OCI-LY1 (cell line): Measurements from ENCODE around the gene RHOV.

Experiments used
- H2AFZ ChIP-seq: fragments of 200-600 bp; sonication (generic), shearing (Covaris generic); 2 replicates; pipeline ENCODE4 v1.6.0; 2014; ENCODE audit warnings: antibody characterized with exemption, mild to moderate bottlenecking, low read length
- H3F3A ChIP-seq: fragments of 200-600 bp; sonication (generic), shearing (Covaris generic); 2 replicates; pipeline ENCODE4 v1.6.0; 2014; ENCODE audit warnings: mild to moderate bottlenecking, antibody characterized with exemption, low read length, moderate library complexity; ENCODE audit not compliant: insufficient read depth
- H3K27ac ChIP-seq: fragments of 200-600 bp; sonication (generic); 2 replicates; pipeline ENCODE4 v1.5.1; 2014; ENCODE audit warnings: low read length, mixed run types, mild to moderate bottlenecking, low read depth; ENCODE audit not compliant: poor library complexity, severe bottlenecking
- H3K27me3 ChIP-seq: fragments of 200-600 bp; sonication (generic); 2 replicates; pipeline ENCODE4 v1.6.0; 2014; ENCODE audit warnings: antibody characterized with exemption, mild to moderate bottlenecking, low read length, moderate library complexity; ENCODE audit not compliant: insufficient read depth
- H3K36me3 ChIP-seq: fragments of 200-600 bp; sonication (generic); 2 replicates; pipeline ENCODE4 v1.6.1; 2014; ENCODE audit warnings: mild to moderate bottlenecking, antibody characterized with exemption, low read length, moderate library complexity, mixed read lengths; ENCODE audit not compliant: insufficient read depth
- H3K4me1 ChIP-seq: fragments of 200-600 bp; sonication (generic); 2 replicates; pipeline ENCODE4 v1.5.1; 2014; ENCODE audit warnings: mild to moderate bottlenecking, low read length, moderate library complexity; ENCODE audit not compliant: insufficient read depth, severe bottlenecking
- H3K4me2 ChIP-seq: fragments of 200-600 bp; sonication (generic), shearing (Covaris generic); 2 replicates; pipeline ENCODE4 v1.6.1; 2014; ENCODE audit warnings: low read length
- H3K4me3 ChIP-seq: fragments of 200-600 bp; sonication (generic); 2 replicates; pipeline ENCODE4 v1.5.1; 2014; ENCODE audit warnings: low read length, low read depth, mild to moderate bottlenecking, mixed read lengths; ENCODE audit not compliant: poor library complexity, severe bottlenecking
- H3K79me2 ChIP-seq: fragments of 200-600 bp; shearing (Covaris generic); 2 replicates; pipeline ENCODE4 v1.6.1; 2016; ENCODE audit warnings: mixed run types, low read length, mixed read lengths; ENCODE audit not compliant: insufficient read depth
- H3K9ac ChIP-seq: fragments of 200-600 bp; sonication (generic), shearing (Covaris generic); 2 replicates; pipeline ENCODE4 v1.6.1; 2014; ENCODE audit warnings: mild to moderate bottlenecking, low read length, mixed read lengths
- H3K9me2 ChIP-seq: fragments of 200-600 bp; sonication (generic), shearing (Covaris generic); 2 replicates; pipeline ENCODE4 v1.6.1; 2014; ENCODE audit warnings: low read depth, mild to moderate bottlenecking, low read length, mixed read lengths
- H3K9me3 ChIP-seq: fragments of 200-600 bp; shearing (Covaris generic); 2 replicates; pipeline ENCODE4 v1.6.1; 2014; ENCODE audit warnings: low read length, mixed read lengths
- H4K20me1 ChIP-seq: fragments of 200-600 bp; sonication (generic), shearing (Covaris generic); 2 replicates; pipeline ENCODE4 v1.6.0; 2016; ENCODE audit warnings: mild to moderate bottlenecking, low read length; ENCODE audit not compliant: insufficient read depth
- EZH2 ChIP-seq: fragments of 200-600 bp; sonication (generic), shearing (Covaris generic); IDR thresholded peaks from 2 replicates; pipeline ENCODE4 v1.8.0; 2017; ENCODE audit warnings: borderline replicate concordance, mixed run types, mild to moderate bottlenecking, antibody characterized with exemption, low read length, moderate library complexity, mixed read lengths
- TF ChIP-seq, protein P1 (sequence below): fragments of 200-600 bp; sonication (generic), shearing (Covaris generic); IDR thresholded peaks from 2 replicates; pipeline ENCODE4 v1.5.1; 2017; ENCODE audit warnings: mild to moderate bottlenecking, antibody characterized with exemption, low read length, moderate library complexity, mixed read lengths

RHOV gene, protein sequence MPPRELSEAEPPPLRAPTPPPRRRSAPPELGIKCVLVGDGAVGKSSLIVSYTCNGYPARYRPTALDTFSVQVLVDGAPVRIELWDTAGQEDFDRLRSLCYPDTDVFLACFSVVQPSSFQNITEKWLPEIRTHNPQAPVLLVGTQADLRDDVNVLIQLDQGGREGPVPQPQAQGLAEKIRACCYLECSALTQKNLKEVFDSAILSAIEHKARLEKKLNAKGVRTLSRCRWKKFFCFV

DNA sequence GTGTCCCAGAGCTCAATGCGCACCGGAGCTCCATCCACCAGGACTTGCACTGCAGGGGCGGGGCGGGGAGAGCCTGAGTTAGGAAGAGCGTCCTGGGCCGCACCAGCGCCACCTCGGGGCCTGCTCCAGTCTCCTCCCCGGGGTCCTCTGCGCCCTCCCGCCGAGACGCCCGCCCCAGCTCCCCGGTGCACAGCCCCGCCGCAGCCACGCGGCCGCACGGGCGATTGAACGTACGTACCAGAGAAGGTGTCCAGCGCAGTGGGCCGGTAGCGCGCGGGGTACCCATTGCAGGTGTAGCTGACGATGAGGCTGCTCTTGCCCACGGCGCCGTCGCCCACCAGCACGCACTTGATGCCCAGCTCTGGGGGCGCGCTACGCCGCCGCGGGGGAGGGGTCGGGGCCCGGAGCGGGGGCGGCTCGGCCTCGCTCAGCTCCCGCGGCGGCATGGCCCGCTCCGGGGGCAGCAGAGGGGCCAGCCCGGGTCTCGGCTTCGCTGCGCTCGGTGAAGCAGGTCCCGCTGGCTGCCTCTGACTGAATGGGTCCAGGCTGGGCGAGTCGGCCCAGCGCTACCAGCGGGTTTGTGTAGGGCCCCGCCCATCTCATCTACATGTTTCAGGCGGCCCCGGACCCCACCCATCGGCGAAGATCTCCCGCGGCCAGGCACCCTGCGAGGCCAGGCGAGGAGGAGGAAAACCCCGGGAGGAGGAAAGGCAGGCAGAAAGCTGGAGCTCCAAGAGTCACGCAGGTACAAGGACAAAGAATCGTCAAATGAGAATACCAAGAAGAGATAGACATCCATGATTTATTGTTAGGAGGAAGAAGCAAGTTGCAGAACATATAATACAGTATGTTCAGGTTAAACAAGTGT is at the start of gene RHOV:
TSS of gene RHOV (minus strand) at position 541 of the 868 bp plus-strand sequence. CDS start at position 446, 95 bp downstream.
- H3K4me2 ChIP-seq, result peak within 1 kb of the TSS; percentile 83
- H3K27me3 ChIP-seq, result no peaks in the 10 kb centered on the region
- TF ChIP-seq, protein P1, sequence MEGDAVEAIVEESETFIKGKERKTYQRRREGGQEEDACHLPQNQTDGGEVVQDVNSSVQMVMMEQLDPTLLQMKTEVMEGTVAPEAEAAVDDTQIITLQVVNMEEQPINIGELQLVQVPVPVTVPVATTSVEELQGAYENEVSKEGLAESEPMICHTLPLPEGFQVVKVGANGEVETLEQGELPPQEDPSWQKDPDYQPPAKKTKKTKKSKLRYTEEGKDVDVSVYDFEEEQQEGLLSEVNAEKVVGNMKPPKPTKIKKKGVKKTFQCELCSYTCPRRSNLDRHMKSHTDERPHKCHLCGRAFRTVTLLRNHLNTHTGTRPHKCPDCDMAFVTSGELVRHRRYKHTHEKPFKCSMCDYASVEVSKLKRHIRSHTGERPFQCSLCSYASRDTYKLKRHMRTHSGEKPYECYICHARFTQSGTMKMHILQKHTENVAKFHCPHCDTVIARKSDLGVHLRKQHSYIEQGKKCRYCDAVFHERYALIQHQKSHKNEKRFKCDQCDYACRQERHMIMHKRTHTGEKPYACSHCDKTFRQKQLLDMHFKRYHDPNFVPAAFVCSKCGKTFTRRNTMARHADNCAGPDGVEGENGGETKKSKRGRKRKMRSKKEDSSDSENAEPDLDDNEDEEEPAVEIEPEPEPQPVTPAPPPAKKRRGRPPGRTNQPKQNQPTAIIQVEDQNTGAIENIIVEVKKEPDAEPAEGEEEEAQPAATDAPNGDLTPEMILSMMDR, result peak; percentile 49
- TF ChIP-seq EZH2, result no peak
- peaks cover 28% of the 10 kb centered on the region for H3K4me1 ChIP-seq
- no peaks in the 10 kb centered on the region for H3F3A ChIP-seq
- no peaks in the 10 kb centered on the region for H3K9me3 ChIP-seq
- no peak within 1 kb of the TSS for H3K27ac ChIP-seq
- H3K36me3 ChIP-seq, result no peaks in the 10 kb centered on the region
- peak within 1 kb of the TSS; percentile 64 for H3K9ac ChIP-seq
- no peaks in the 10 kb centered on the region for H3K9me2 ChIP-seq
- H4K20me1 ChIP-seq, result no peaks in the 10 kb centered on the region
- peak within 1 kb of the TSS; percentile 72 for H3K4me3 ChIP-seq
- no peaks in the 10 kb centered on the region for H3K79me2 ChIP-seq
- no peak within 1 kb of the TSS; the same call in 1 of the 2 replicates for H2AFZ ChIP-seq

DNA sequence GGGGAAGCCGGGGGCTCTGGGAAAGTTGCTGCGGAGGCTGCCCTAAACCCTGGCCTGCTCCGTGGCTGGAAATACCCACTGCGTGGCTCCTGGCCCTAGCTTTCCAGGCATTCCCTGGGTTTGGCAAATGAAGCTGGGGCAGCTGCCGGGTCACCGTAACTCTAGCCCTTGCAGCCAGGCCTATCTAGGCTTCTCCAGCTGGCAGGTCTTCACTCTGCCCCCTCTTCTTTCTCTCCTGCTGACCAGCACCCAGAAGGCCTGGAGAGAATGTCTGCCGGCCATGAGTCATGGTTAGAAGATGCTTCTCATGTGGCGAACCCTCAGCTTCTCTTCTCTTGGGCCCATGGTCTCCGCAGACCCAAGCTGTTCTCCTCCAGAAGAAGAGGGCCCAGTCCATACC is 49.5 kb upstream of the RHOV start:
- TF ChIP-seq EZH2, result no peak
- Histone ChIP-seq H3K4me2 (no peak overlapping the region), H3K79me2 (no peaks in the 10 kb centered on the region), H3K36me3 (no peaks in the 10 kb centered on the region), H3F3A (no peaks in the 10 kb centered on the region), H3K9me2 (no peaks in the 10 kb centered on the region), H3K9me3 (no peaks in the 10 kb centered on the region), H3K4me3 (no peak overlapping the region), H3K27me3 (peaks cover 10% of the 10 kb centered on the region), H3K4me1 (peaks cover 17% of the 10 kb centered on the region), H3K27ac (no peak overlapping the region), H4K20me1 (no peaks in the 10 kb centered on the region), H3K9ac (no peak overlapping the region), H2AFZ (no peak overlapping the region)

DNA sequence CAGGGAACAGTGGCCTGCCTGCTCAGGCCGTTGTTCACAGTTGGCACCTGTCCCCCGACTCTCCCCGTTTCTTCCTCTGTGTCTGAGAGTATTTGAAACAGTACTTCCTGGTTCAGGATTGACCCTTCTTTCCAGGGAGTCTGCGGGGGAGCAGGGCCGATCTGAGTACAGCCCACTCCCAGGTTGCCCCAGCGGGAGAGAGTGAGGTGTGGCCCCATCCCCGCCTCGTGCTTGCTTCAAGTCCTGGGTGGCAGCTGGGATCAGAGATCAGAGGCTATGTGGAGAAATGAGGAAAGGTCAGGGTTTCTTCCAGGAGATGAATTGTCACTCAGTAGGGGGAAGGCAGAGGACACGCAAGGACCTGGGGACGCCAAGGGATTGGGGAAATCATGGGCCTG is 48.6 kb upstream of the RHOV start:
- H3K27me3 ChIP-seq, result peaks cover 10% of the 10 kb centered on the region
- H2AFZ ChIP-seq, result no peak overlapping the region
- H3K9me2 ChIP-seq, result no peaks in the 10 kb centered on the region
- H3F3A ChIP-seq, result no peaks in the 10 kb centered on the region
- no peak overlapping the region for H3K9ac ChIP-seq
- TF ChIP-seq, protein P1, result no peak
- no peak for TF ChIP-seq EZH2
- no peaks in the 10 kb centered on the region for H3K79me2 ChIP-seq
- H3K27ac ChIP-seq, result no peak overlapping the region
- H3K36me3 ChIP-seq, result no peaks in the 10 kb centered on the region
- H3K4me2 ChIP-seq, result no peak overlapping the region
- no peak overlapping the region for H3K4me3 ChIP-seq
- peaks cover 7% of the 10 kb centered on the region for H3K4me1 ChIP-seq
- no peaks in the 10 kb centered on the region for H3K9me3 ChIP-seq
- H4K20me1 ChIP-seq, result no peaks in the 10 kb centered on the region
